K562 (cell line): ENCODE measurements around the gene HIVEP3. TPM values are rescaled to one million over a fixed set of nuclear protein-coding genes. Genes with fewer than 3 reads are reported as not detected.

Experiments used
- ATAC-seq: fragments of 200-7000 bp; cut with Tn5 transposase; 3 replicates; pipeline ENCODE4 v1.9.1; 2020; ENCODE audit warnings: moderate library complexity
- BruUV-seq: library from RNA; stranded (reverse); fragments of 400-500 nt; replicated peaks from 2 replicates; lab custom pipeline; 2021; lab: Mats Ljungman, UMichigan
- CTCF ChIA-PET: fragments of 300-600 bp; formaldehyde crosslinking; extraction: SDS; loops from one replicate; lab custom pipeline; 2021; ENCODE audit warnings: low intra/inter-chr PET ratio; lab: Yijun Ruan, JAX
- POLR2A ChIA-PET: fragments of 300-600, 350-650 bp; sonication (Branson Sonifier 250); formaldehyde crosslinking; extraction: SDS; loops from one replicate; lab custom pipeline; 2021; ENCODE audit warnings: antibody characterized with exemption, inconsistent platforms; lab: Yijun Ruan, JAX
- DNase-seq, 4 experiments: peaks; one replicate each; pipeline versions ENCODE4 v3.0.0 to v3.0.0-alpha.2; 2011 to 2018; ENCODE audit warnings: low spot score in 3 of 4, mixed read lengths in 3 of 4; ENCODE audit errors: extremely low read depth in 1 of 4
- FAIRE-seq: peaks from 2 replicates; lab custom pipeline; 2011; peaks lifted over from hg19 to GRCh38; lab: Jason Lieb, UNC
- H2AFZ ChIP-seq: 2 replicates; pipeline ENCODE4 v1.6.0; 2011; ENCODE audit warnings: low read depth, low read length, control low read depth, inconsistent platforms
- H3K27ac ChIP-seq: fragments of 200-600 bp; 3 replicates; pipeline ENCODE4 v1.8.0; 2011; ENCODE audit warnings: low read depth, mild to moderate bottlenecking, control low read depth, inconsistent platforms, low read length, moderate library complexity, mixed read lengths; ENCODE audit errors: extremely low read depth
- H3K27me3 ChIP-seq, 2 experiments: fragments of 300-600 bp in 1 of 2; 2 replicates in 1 of 2; 3 replicates in 1 of 2; pipeline versions ENCODE4 v1.6.0 to v1.8.0; 2011; ENCODE audit warnings: inconsistent platforms in 2 of 2, low read length in 2 of 2, mild to moderate bottlenecking in 1 of 2, mixed read lengths in 1 of 2, moderate library complexity in 1 of 2; ENCODE audit not compliant: control insufficient read depth in 2 of 2, insufficient read depth in 2 of 2
- H3K36me3 ChIP-seq: fragments of 300-600 bp; 3 replicates; pipeline ENCODE4 v1.8.0; 2011; ENCODE audit warnings: mild to moderate bottlenecking, low read length, inconsistent platforms; ENCODE audit not compliant: control insufficient read depth, insufficient read depth
- H3K4me1 ChIP-seq, 2 experiments: fragments of 200-600 bp in 1 of 2; replicated peaks in 1 of 2; 2 replicates in 1 of 2; 3 replicates in 1 of 2; pipeline versions ENCODE4 v1.5.1 to v1.8.0; 2011; ENCODE audit warnings: inconsistent platforms in 2 of 2, low read length in 2 of 2, mild to moderate bottlenecking in 1 of 2, mixed read lengths in 1 of 2, moderate library complexity in 1 of 2; ENCODE audit not compliant: control insufficient read depth in 2 of 2, insufficient read depth in 2 of 2
- H3K4me2 ChIP-seq: 2 replicates; pipeline ENCODE4 v1.6.1; 2011; ENCODE audit warnings: low read length, control low read depth, inconsistent platforms, mixed read lengths; ENCODE audit not compliant: insufficient read depth
- H3K4me3 ChIP-seq: fragments of 200-600 bp; sonication (generic), shearing (Covaris generic); 2 replicates; pipeline ENCODE4 v1.5.1; 2016; ENCODE audit warnings: control low read depth, inconsistent platforms
- H3K79me2 ChIP-seq: fragments of 200-600 bp; 3 replicates; pipeline ENCODE4 v1.8.0; 2011; ENCODE audit warnings: low read length, inconsistent platforms; ENCODE audit not compliant: control insufficient read depth, insufficient read depth
- H3K9ac ChIP-seq, 2 experiments: 2 replicates each; pipeline versions ENCODE4 v1.6.0 to v1.6.1; 2011; ENCODE audit warnings: low read depth in 2 of 2, low read length in 2 of 2, control low read depth in 1 of 2, inconsistent platforms in 1 of 2, mild to moderate bottlenecking in 1 of 2, mixed read lengths in 1 of 2; ENCODE audit not compliant: insufficient read depth in 1 of 2
- H3K9me1 ChIP-seq: one replicate; pipeline ENCODE4 v1.6.0; 2011; ENCODE audit warnings: inconsistent platforms, mild to moderate bottlenecking, low read length, moderate library complexity; ENCODE audit not compliant: control insufficient read depth, insufficient read depth
- H3K9me3 ChIP-seq: replicated peaks from 2 replicates; pipeline ENCODE4 v1.5.1; 2011; ENCODE audit warnings: low read depth, low read length, inconsistent platforms; ENCODE audit not compliant: control insufficient read depth, insufficient read depth
- H4K20me1 ChIP-seq: replicated peaks from 2 replicates; pipeline ENCODE4 v1.6.1; 2011; ENCODE audit warnings: low read length, inconsistent platforms, mixed read lengths; ENCODE audit not compliant: control insufficient read depth, insufficient read depth
- CBFA2T3 ChIP-seq: fragments of 450-650 bp; IDR thresholded peaks from 2 replicates; pipeline ENCODE4 v1.6.1; 2017
- IRF2 ChIP-seq: sonication (generic); formaldehyde crosslinking; IDR thresholded peaks from 2 replicates; pipeline ENCODE4 v1.8.1; 2022; ENCODE audit warnings: mild to moderate bottlenecking, missing genetic modification reagents
- LEF1 ChIP-seq: fragments of 450-650 bp; IDR thresholded peaks from 2 replicates; pipeline ENCODE4 v1.6.1; 2016; ENCODE audit warnings: mild to moderate bottlenecking
- OTX1 ChIP-seq: fragments of 450-650 bp; formaldehyde crosslinking; IDR thresholded peaks from 2 replicates; pipeline ENCODE4 v1.4.0; 2022; ENCODE audit warnings: mild to moderate bottlenecking
- PTRF ChIP-seq: fragments of 450-650 bp; IDR thresholded peaks from 2 replicates; pipeline ENCODE4 v1.6.1; 2016; ENCODE audit warnings: mild to moderate bottlenecking, missing genetic modification characterization, missing compliant biosample characterization
- RBM25 ChIP-seq: fragments of 200-400 bp; formaldehyde crosslinking; IDR thresholded peaks from 2 replicates; pipeline ENCODE4 v1.6.1; 2018; ENCODE audit warnings: low read length, low read depth, moderate library complexity; ENCODE audit not compliant: severe bottlenecking
- STAG1 ChIP-seq: sonication (generic); formaldehyde crosslinking; IDR thresholded peaks from 2 replicates; pipeline ENCODE4 v1.5.0; 2020; ENCODE audit warnings: missing genetic modification reagents, borderline replicate concordance
- STAT5B ChIP-seq: fragments of 250-450 bp; sonication (Bioruptor Pico); IDR thresholded peaks from 2 replicates; pipeline ENCODE4 v1.8.0; 2021; ENCODE audit warnings: mild to moderate bottlenecking, inconsistent platforms
- ZNF23 ChIP-seq: fragments of 250-450 bp; sonication (Bioruptor Pico); IDR thresholded peaks from 2 replicates; pipeline ENCODE4 v1.4.0; 2020; ENCODE audit warnings: mild to moderate bottlenecking
- WGBS: fragments of 100-300 bp; shearing (Covaris generic); methylation state at CpG from one replicate; pipeline ENCODE4 v1.1.6; 2016; ENCODE audit warnings: low coverage, mixed read lengths; ENCODE audit not compliant: insufficient coverage; ENCODE audit errors: missing lambda C conversion rate; 5-methylcytosine and 5-hydroxymethylcytosine counted together
- in situ Hi-C: fragments of 300-500 bp; cut with MboI; formaldehyde crosslinking; loops from 4 replicates; pipeline ENCODE4 v1.15.0; 2018; ENCODE audit warnings: inconsistent platforms, mixed read lengths
- intact Hi-C: fragments of 100-400 bp; cut with micrococcal nuclease; formaldehyde crosslinking; loops from 2 replicates; pipeline ENCODE4 v1.14.2; 2022
- polyA plus RNA-seq, 8 experiments: library from polyadenylated mRNA; depleted of rRNA in 4 of 8; stranded (reverse) in 5 of 8; unstranded in 3 of 8; fragments of >200 nt; fragmentation: Nextera tagmentation in 2 of 8; fragmentation: Illumina TruSeq in 1 of 8; extraction: Ambion mirVana in 2 of 8; extraction: Trizol in 1 of 8; gene quantifications; 2 replicates each; pipeline versions ENCODE4 v1.2.1 to v1.2.3, GENCODE V29; 2011 to 2014; ENCODE audit warnings: inconsistent platforms in 1 of 8, missing spikeins in 1 of 8
- total RNA-seq, 7 experiments: library from RNA; depleted of rRNA in 6 of 7; stranded (reverse); fragments of >200 nt in 6 of 7; fragmentation: Illumina TruSeq in 2 of 7; extraction: Trizol in 2 of 7; gene quantifications; 2 replicates each; pipeline versions ENCODE4 v1.2.1 to v1.2.3, GENCODE V29; 2011 to 2021; ENCODE audit warnings: low replicate concordance in 1 of 7
- TF ChIP-seq, protein P1 (sequence below): sonication (generic); formaldehyde crosslinking; IDR thresholded peaks from 2 replicates; pipeline ENCODE4 v1.8.0; 2022; ENCODE audit warnings: mild to moderate bottlenecking, low read depth, missing genetic modification reagents
- TF ChIP-seq, protein P2 (sequence below): fragments of 250-450 bp; sonication (Bioruptor Pico); IDR thresholded peaks from 2 replicates; pipeline ENCODE4 v1.9.0; 2021; ENCODE audit warnings: mild to moderate bottlenecking
- TF ChIP-seq, protein P3 (sequence below): fragments of 200-800 bp; sonication (Bioruptor generic); IDR thresholded peaks from 2 replicates; pipeline ENCODE4 v1.6.1; 2016; ENCODE audit warnings: missing genetic modification characterization, missing compliant biosample characterization

The HIVEP3 gene
- total and polyA plus RNA-seq, 9 of the 15 experiments (the other 6 are each of a cell fraction or from before 2014, with no cell fraction given), result 0.09 to 0.58 (median 0.34) TPM; not detected in 1

DNA sequence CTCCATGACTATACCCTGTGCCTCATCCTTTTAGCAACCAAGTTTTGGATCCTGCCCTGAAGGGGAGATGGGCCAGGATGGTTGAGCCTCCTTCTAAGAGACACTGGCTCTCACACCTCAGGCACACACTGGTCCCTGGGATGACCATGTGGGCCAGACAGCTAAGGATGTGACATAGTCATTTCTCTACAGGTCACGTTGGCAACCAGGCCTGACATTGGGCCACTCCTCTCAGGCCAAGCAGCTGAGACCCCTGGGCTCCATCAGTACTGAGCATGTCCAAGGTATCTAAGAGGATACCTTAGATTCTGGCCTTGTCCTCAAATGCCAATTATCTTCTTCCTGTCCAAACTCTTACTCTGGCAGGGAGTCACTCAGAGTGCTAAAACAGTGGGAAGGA is 238.7 kb downstream of the HIVEP3 start (continued):
- TF ChIP-seq, protein P1, sequence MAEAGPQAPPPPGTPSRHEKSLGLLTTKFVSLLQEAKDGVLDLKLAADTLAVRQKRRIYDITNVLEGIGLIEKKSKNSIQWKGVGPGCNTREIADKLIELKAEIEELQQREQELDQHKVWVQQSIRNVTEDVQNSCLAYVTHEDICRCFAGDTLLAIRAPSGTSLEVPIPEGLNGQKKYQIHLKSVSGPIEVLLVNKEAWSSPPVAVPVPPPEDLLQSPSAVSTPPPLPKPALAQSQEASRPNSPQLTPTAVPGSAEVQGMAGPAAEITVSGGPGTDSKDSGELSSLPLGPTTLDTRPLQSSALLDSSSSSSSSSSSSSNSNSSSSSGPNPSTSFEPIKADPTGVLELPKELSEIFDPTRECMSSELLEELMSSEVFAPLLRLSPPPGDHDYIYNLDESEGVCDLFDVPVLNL (CRISPR knock-in tag), result no peak
- TF ChIP-seq STAT5B (CRISPR knock-in tag), result no peak
- no peak for TF ChIP-seq ZNF23 (CRISPR knock-in tag)
- TF ChIP-seq LEF1, result no peak

DNA sequence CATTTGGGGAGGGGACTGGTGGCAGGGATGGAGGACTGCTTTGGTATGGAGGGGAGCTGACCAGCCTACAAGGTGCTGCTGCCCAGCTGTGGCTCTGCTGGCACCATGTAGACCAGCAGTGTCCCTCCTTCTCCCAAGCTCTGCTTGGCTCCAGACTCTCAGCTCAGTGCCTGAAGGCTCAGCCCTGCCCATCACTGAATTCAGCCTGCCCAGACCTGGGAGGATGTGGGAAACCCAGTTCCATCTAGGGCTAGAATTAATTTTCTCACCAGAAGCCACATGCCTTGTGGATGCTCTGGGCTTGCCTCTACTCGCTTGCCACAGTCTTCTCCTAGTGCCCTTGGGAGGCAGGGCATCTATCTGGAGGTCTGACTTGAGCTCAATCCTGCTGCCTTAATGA is 239.2 kb downstream of the HIVEP3 start:
- no TSS peak for BruUV-seq
- in situ Hi-C loops, result no loop called here
- TF ChIP-seq PTRF (no peak), OTX1 (CRISPR knock-in tag) (no peak), IRF2 (no peak), CBFA2T3 (no peak), STAG1 (no peak), RBM25 (no peak)
- TF ChIP-seq, protein P2, sequence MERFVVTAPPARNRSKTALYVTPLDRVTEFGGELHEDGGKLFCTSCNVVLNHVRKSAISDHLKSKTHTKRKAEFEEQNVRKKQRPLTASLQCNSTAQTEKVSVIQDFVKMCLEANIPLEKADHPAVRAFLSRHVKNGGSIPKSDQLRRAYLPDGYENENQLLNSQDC (CRISPR knock-in tag), result no peak
- TF ChIP-seq, protein P3, sequence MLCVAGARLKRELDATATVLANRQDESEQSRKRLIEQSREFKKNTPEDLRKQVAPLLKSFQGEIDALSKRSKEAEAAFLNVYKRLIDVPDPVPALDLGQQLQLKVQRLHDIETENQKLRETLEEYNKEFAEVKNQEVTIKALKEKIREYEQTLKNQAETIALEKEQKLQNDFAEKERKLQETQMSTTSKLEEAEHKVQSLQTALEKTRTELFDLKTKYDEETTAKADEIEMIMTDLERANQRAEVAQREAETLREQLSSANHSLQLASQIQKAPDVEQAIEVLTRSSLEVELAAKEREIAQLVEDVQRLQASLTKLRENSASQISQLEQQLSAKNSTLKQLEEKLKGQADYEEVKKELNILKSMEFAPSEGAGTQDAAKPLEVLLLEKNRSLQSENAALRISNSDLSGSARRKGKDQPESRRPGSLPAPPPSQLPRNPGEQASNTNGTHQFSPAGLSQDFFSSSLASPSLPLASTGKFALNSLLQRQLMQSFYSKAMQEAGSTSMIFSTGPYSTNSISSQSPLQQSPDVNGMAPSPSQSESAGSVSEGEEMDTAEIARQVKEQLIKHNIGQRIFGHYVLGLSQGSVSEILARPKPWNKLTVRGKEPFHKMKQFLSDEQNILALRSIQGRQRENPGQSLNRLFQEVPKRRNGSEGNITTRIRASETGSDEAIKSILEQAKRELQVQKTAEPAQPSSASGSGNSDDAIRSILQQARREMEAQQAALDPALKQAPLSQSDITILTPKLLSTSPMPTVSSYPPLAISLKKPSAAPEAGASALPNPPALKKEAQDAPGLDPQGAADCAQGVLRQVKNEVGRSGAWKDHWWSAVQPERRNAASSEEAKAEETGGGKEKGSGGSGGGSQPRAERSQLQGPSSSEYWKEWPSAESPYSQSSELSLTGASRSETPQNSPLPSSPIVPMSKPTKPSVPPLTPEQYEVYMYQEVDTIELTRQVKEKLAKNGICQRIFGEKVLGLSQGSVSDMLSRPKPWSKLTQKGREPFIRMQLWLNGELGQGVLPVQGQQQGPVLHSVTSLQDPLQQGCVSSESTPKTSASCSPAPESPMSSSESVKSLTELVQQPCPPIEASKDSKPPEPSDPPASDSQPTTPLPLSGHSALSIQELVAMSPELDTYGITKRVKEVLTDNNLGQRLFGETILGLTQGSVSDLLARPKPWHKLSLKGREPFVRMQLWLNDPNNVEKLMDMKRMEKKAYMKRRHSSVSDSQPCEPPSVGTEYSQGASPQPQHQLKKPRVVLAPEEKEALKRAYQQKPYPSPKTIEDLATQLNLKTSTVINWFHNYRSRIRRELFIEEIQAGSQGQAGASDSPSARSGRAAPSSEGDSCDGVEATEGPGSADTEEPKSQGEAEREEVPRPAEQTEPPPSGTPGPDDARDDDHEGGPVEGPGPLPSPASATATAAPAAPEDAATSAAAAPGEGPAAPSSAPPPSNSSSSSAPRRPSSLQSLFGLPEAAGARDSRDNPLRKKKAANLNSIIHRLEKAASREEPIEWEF, result no peak
- TF ChIP-seq, all 486 proteins: peak for 0
- ATAC-seq, result no peak
- no peak for FAIRE-seq
- 0% methylated on average over 1 of the region's 1 CpG for WGBS
- ChIA-PET POLR2A (interaction anchor here (0.6 kb wide), 1 partner anchor 37 kb away, joined by 3 read pairs; no protein-coding TSS in a partner anchor), CTCF (no interaction called here)
- H3K36me3 ChIP-seq, result no peaks in the 10 kb centered on the region
- H3K79me2 ChIP-seq, result no peaks in the 10 kb centered on the region
- H3K9me1 ChIP-seq, result peaks cover 3% of the 10 kb centered on the region
- peaks cover 5 to 9% of the 10 kb centered on the region in 2 experiments; a peak in 4 of 5 replicates for H3K4me1 ChIP-seq
- no peaks in the 10 kb centered on the region for H4K20me1 ChIP-seq
- peaks cover 4 to 49% of the 10 kb centered on the region in 2 experiments; a peak in 4 of 5 replicates for H3K27me3 ChIP-seq
- H3K27ac ChIP-seq, result no peak overlapping the region
- H3K9me3 ChIP-seq, result no peaks in the 10 kb centered on the region
- no peak overlapping the region for H3K4me3 ChIP-seq
- H2AFZ ChIP-seq, result no peak overlapping the region
- intact Hi-C loops, result no loop called here
- no peak overlapping the region for H3K4me2 ChIP-seq
- no peak overlapping the region for H3K9ac ChIP-seq
- no peak for DNase-seq
